LoVo (cell line): ENCODE results near the gene ZNF385D.

Experiments
- DNase-seq: peaks from one replicate; pipeline ENCODE4 v3.0.0-alpha.2; 2016; ENCODE audit warnings: low spot score

The ZNF385D gene

GRCh38 chr3:21747966-21748555 lies 2.9 kb downstream of the ZNF385D start:
- no peak for DNase-seq

GRCh38 chr3:21747376-21747775 lies 3.6 kb downstream of the ZNF385D start:
- no peak for DNase-seq

DNA sequence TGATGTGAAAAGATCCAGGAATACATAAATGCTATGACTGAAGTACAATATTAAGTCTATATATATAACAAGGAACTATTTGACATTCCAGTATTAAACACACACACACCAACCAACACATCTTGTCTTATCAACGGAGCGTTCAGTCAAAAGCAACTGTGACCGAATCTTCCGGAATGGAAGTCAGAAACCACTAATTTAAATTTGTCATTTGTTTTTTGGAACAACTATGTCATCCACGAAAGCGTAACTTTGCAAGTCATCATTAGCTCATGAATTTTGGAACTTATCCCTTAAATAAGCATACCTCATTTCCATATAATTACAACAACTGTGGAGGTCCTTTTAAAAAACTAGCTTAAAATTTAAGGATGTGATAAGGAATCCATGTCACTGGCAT lies 5.0 kb downstream of the ZNF385D start:
- no peak for DNase-seq

- DNase-seq = no peak
Observed at GRCh38 chr3:21744793-21745192, 6.2 kb downstream of the ZNF385D start.

- no peak for DNase-seq
Observed at GRCh38 chr3:21738935-21739702, 11.9 kb downstream of the ZNF385D start.

- DNase-seq = no peak
Observed at GRCh38 chr3:21738283-21738682, 12.7 kb downstream of the ZNF385D start.

DNA sequence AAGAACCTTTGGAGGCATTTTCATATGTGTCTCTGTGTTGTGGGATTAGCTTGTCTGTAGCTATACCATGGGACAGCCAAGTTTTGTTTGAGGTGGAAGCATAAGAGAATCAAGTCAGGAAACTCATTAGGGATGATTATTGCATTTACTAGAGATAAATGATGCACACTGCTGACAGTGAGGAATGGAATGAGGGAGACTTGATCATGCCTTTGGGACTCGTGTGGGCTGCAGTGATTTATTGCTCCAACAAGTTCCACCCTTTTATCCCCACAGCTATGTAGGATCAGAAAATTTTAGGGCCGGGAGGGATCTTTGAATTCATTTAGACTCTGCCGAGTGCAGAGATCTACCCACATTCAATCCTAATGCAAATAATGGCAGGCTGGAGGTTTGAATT lies 16.3 kb downstream of the ZNF385D start:
- no peak for DNase-seq

GRCh38 chr3:21729888-21730459 lies 21.0 kb downstream of the ZNF385D start:
- no peak for DNase-seq

- DNase-seq = no peak
Observed at GRCh38 chr3:21729331-21729730, 21.7 kb downstream of the ZNF385D start.

GRCh38 chr3:21722768-21723167 lies 28.2 kb downstream of the ZNF385D start:
- no peak for DNase-seq

DNA sequence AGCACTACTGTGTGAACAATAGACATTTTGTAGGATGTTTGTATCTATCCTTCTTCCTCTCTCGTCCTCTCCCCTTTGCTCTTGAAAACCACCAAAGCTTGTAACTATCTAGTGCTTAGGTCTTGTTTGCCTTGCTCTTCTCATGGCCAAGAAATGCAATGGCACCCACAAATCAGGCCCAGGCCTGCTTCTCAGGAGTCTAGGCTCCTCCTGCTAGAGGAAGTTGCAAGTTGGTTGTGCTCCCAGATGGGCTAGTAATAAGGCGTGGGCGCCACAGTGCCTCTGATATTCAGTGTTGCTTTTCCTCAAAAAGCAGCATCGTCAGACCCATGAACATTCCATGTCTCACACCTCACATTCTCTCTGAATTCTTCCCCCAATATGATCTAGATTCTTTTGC lies 28.7 kb downstream of the ZNF385D start:
- DNase-seq = no peak

GRCh38 chr3:21718943-21719591 lies 31.9 kb downstream of the ZNF385D start:
- DNase-seq = no peak

DNA sequence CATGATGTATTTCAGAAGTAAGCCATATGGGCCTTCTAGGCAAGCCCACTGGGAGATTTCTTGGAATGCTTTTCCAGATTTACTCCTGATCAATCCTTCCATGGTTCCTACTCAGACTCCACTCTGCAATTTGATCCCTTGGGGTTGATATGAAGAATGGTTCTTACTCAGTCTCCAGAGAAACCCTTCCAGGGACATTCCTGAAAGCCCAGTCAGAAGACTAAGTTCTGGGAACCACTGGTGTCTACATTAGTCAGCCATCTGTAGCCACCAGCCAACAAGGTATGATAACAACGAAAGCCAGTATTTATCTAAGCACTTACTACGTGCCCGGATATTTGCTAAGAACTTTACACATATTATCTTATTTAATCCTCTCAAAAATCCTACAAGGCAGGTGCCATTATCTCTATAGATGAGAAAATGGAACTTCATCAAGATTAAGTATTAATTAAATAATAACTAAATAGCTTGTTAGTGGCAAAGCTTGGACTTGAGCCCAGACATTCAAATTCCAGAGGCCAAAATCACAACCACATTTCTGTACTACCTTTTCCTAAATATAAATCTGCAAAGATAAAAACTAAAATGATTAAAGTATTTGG lies 32.7 kb downstream of the ZNF385D start:
- DNase-seq = no peak

GRCh38 chr3:21715662-21716061 lies 35.3 kb downstream of the ZNF385D start:
- no peak for DNase-seq

GRCh38 chr3:21705769-21706168 lies 45.2 kb downstream of the ZNF385D start:
- DNase-seq = no peak

DNA sequence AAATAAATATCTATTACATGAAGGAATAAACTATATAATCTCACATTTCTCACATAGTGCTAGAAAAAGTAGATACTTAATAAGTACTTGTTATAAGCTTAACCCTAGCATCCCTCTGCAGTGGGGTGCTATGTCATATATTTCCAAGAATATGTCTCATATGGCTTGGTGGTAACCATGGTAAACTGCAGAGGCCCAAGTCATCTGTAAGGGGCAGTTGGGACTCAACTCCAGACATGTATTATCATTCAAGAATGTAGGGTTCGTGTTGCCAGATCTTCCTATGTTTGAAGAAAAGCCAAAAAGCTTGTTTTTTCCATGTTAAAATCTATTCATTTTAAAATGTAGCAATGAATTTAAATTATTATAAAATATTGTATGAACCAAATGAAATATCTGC lies 46.2 kb downstream of the ZNF385D start:
- no peak for DNase-seq

GRCh38 chr3:21703291-21703690 lies 47.7 kb downstream of the ZNF385D start:
- DNase-seq = no peak

DNA sequence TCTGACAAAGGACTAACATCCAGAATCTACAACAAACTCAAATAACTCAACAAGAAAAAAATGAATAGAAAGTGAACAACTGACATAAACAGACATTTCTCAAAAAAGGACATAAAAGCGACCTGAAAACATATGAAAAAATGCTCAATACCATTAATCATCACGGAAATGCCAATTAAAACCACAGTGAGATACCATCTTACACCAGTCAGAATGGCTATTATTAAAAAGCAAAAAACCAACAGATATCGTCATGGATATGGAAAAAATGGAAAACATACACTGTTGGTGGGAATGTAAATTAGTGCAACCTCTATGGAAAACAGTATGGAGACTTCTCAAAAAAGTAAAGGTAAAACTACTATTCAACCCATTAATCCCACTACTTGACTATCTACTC lies 53.3 kb downstream of the ZNF385D start:
- DNase-seq = no peak

DNA sequence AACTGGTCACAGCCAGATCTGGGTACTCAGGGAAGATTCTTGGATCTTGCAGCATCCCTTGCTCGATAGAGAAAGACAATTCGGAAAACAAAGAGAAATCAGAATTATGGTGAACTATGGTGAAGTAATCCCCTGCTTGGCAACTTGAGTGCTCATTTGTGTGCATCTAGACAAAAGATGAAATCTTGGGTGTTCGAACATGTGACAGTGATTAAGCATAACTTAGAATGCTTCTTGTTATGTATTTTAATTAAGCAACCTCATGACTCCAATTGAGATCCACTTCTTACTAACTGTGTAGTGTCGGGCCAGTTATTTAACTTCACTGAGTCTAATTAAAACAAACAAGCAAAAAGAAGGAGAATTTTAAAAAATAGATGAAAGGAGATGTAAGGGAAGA lies 56.5 kb downstream of the ZNF385D start:
- no peak for DNase-seq

DNA sequence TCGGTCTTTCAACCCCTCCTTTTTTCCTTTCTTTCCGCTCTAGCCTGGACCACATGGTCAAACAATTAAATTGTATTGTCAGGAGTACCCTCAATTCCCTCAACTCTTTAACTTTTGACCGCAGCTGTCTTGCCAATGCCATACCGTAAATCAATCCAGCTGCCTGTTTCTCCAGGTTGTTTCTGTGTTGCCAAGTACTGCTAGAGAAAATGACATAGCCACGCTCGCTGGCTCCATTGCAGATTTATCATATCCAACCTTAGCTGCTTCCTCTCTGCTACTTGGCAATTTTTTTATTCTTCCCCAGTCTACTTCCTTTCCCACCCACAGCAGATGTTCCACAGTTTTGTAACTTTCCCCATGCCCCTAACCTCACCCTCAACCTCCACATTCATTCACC lies 60.0 kb downstream of the ZNF385D start:
- no peak for DNase-seq

- no peak for DNase-seq
Observed at GRCh38 chr3:21682206-21682605, 68.8 kb downstream of the ZNF385D start.

DNA sequence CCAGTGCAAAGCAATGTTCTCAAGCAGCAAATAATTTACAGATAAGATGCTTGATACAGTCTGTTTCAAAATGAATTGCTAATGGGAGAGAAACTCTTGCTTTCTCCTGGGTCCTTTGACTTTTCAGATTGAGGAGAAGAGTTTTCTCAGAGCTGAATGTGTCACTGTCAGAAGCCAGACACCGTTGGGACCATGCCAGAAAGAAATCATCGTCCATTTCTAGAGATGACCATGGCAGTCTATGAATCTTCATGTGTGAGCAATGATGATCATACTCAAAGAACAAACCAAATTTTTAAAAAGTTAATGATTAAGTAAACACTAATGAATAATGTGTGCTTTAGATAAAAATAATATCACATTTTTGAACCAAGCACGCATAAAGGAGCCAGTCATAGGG lies 77.6 kb downstream of the ZNF385D start:
- no peak for DNase-seq

DNA sequence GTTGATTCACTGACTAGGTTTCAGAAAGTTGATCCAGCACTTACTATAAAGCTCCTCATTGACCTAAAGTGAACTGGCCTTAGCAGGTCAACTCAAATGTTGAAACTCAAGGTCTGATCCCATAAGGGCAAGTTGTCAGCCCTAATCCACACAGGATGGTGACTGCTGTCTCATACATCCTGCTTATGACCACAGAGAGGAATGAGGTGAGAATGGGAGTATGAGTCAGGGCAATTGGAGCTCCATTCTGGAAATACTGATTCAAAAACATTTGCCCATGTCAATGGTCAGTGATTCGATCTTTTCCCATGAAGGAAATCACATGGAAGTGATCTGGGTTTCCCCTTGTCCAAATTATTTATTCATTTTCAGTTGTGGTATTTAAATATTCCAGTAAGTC lies 78.7 kb downstream of the ZNF385D start:
- DNase-seq = no peak
